ENCODE data around the gene SH3GLB2.
A peak's percentile ranks its signal among the peaks of the same experiment; 100 is the strongest.
"Not testable (repeated sequence)": the region's sequence is repeated elsewhere in the genome, so short reads cannot be mapped to it uniquely, and the experiment has no call there.

SH3GLB2 gene

GRCh38 chr9:129053020-129053419 lies 24.9 kb upstream of the SH3GLB2 start:
- no peak for DNase-seq (ENCODE audit: low spot score)

- no peak for DNase-seq (ENCODE audit: low spot score)
Observed at GRCh38 chr9:129052592-129052991, 24.5 kb upstream of the SH3GLB2 start.

- DNase-seq (ENCODE audit: low spot score), result no peak
Observed at GRCh38 chr9:129042016-129042415, 13.9 kb upstream of the SH3GLB2 start.

GRCh38 chr9:129040113-129040643 lies 12.0 kb upstream of the SH3GLB2 start:
- peak; percentile 72 for DNase-seq (ENCODE audit: low spot score)

- DNase-seq (ENCODE audit: low spot score), result peak; percentile 23
Observed at GRCh38 chr9:129038109-129038852, 10.2 kb upstream of the SH3GLB2 start.

GRCh38 chr9:129037767-129038098 lies 9.6 kb upstream of the SH3GLB2 start:
- no peak for DNase-seq (ENCODE audit: low spot score)

GRCh38 chr9:129036923-129037766 lies 9.0 kb upstream of the SH3GLB2 start:
- DNase-seq (ENCODE audit: low spot score), result peak; percentile 37

- peak; percentile 99 for DNase-seq (ENCODE audit: low spot score)
Observed at GRCh38 chr9:129036241-129036922, 8.3 kb upstream of the SH3GLB2 start, which contains the start of gene MIGA2. Gene MIGA2 (plus strand): TSS chr9:129036626. CDS start chr9:129040595, 3,969 bp downstream.

GRCh38 chr9:129035838-129036237 lies 7.7 kb upstream of the SH3GLB2 start:
- DNase-seq (ENCODE audit: low spot score), result not testable (repeated sequence)

- peak; percentile 55 for DNase-seq (ENCODE audit: low spot score)
Observed at GRCh38 chr9:129033216-129033615, 5.1 kb upstream of the SH3GLB2 start.

GRCh38 chr9:129032541-129033159 lies 4.5 kb upstream of the SH3GLB2 start:
- no peak for DNase-seq (ENCODE audit: low spot score)

- DNase-seq (ENCODE audit: low spot score), result no peak
Observed at GRCh38 chr9:129031514-129031913, 3.4 kb upstream of the SH3GLB2 start.

- DNase-seq (ENCODE audit: low spot score), result no peak
Observed at GRCh38 chr9:129030191-129030590, 2.1 kb upstream of the SH3GLB2 start.

GRCh38 chr9:129027685-129028191 lies 393 bp downstream of the SH3GLB2 start:
- DNase-seq (ENCODE audit: low spot score), result peak; percentile 17

- DNase-seq (ENCODE audit: low spot score), result no peak
Observed at GRCh38 chr9:129027224-129027684, 877 bp downstream of the SH3GLB2 start.

- DNase-seq (ENCODE audit: low spot score), result peak; percentile 36
Observed at GRCh38 chr9:129026442-129027223, 1.5 kb downstream of the SH3GLB2 start.

GRCh38 chr9:129023908-129024233 lies 4.3 kb downstream of the SH3GLB2 start:
- no peak for DNase-seq (ENCODE audit: low spot score)

- DNase-seq (ENCODE audit: low spot score), result peak; percentile 84
Observed at GRCh38 chr9:129023036-129023907, 4.9 kb downstream of the SH3GLB2 start.

- DNase-seq (ENCODE audit: low spot score), result no peak
Observed at GRCh38 chr9:129022037-129022436, 6.1 kb downstream of the SH3GLB2 start.

- no peak for DNase-seq (ENCODE audit: low spot score)
Observed at GRCh38 chr9:129021091-129021490, 7.0 kb downstream of the SH3GLB2 start.
